Measurements from ENCODE around the gene FSTL3. TPM values are rescaled to one million over a fixed set of nuclear protein-coding genes. Genes with fewer than 3 reads are reported as not detected.

FSTL3 gene
- total RNA-seq, 4 donors from 2014 or later: 105 to 200 (median 133) TPM

DNA sequence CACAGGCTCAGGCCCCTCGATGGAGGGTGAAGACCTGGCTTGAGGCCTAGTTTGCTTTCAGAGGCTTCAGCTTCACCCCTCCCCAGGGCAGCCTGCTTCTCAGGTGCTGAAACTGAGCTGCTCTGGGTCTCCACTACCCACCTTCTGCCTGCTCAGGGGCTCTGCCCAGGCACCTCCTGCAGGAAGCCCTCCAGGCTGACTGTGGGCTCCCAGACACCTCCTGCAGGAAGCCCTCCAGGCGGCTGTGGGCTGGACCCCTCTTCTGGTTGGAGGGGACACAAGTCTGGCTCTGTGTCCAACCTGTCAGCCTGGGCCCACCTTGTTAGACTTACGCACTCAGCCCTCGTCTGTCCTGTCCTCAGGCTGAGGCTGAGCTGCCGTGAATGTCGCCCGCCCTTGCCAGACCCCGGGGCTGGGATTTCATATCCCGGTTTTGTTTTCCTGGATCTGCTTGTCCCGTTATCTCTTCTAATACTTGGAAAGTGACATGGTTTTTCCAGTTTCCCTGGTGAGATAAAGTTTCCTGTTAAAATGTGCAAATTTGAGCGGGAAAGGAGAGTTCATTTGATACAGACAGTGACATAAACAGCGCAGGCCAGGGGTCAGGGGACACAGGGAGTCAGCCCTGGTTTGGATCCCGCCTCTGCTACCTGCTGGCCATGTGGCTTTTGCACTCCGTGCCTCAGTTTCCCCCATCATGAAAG lies 53.9 kb downstream of the FSTL3 start:
- Histone ChIP-seq H3K9me3 (no peaks in the 10 kb centered on the region), H3K4me3 (no peak overlapping the region), H3K27me3 (no peaks in the 10 kb centered on the region), H3K4me1 (peaks cover 0 to 18% (median 7%) of the 10 kb centered on the region in 3 donors), H3K36me3 (peaks cover 0 to 54% of the 10 kb centered on the region in 2 donors), H3K27ac (no peak overlapping the region)
- TF ChIP-seq POLR2AphosphoS5 (IDR thresholded peaks at IDR 0.05) (no peak), POLR2A (IDR thresholded peaks at IDR 0.05) (no peak), EP300 (IDR thresholded peaks at IDR 0.05) (no peak), CTCF (IDR thresholded peaks at IDR 0.05) (no peak)
- no peak for ATAC-seq
- WGBS, 2 donors (ENCODE audit: low coverage in 1 of 2): 73 to 77% methylated on average over 8 to 9 of the region's 14 CpGs

- H3K4me3 ChIP-seq: no peak overlapping the region
- no peak for ATAC-seq
- H3K36me3 ChIP-seq: peaks cover 0 to 56% of the 10 kb centered on the region in 2 donors
- H3K27ac ChIP-seq: no peak overlapping the region
- H3K27me3 ChIP-seq: no peaks in the 10 kb centered on the region
- WGBS, 2 donors (ENCODE audit: low coverage in 1 of 2): 67 to 100% methylated on average over 1 to 5 of the region's 16 CpGs
- no peaks in the 10 kb centered on the region for H3K9me3 ChIP-seq
- H3K4me1 ChIP-seq: peaks cover 0 to 18% (median 7%) of the 10 kb centered on the region in 3 donors
- TF ChIP-seq EP300 (IDR thresholded peaks at IDR 0.05): no peak
- no peak for TF ChIP-seq CTCF (IDR thresholded peaks at IDR 0.05)
- TF ChIP-seq POLR2A (IDR thresholded peaks at IDR 0.05): no peak
- no peak for TF ChIP-seq POLR2AphosphoS5 (IDR thresholded peaks at IDR 0.05)
Observed at GRCh38 chr19:731000-731399, 54.8 kb downstream of the FSTL3 start.

DNA sequence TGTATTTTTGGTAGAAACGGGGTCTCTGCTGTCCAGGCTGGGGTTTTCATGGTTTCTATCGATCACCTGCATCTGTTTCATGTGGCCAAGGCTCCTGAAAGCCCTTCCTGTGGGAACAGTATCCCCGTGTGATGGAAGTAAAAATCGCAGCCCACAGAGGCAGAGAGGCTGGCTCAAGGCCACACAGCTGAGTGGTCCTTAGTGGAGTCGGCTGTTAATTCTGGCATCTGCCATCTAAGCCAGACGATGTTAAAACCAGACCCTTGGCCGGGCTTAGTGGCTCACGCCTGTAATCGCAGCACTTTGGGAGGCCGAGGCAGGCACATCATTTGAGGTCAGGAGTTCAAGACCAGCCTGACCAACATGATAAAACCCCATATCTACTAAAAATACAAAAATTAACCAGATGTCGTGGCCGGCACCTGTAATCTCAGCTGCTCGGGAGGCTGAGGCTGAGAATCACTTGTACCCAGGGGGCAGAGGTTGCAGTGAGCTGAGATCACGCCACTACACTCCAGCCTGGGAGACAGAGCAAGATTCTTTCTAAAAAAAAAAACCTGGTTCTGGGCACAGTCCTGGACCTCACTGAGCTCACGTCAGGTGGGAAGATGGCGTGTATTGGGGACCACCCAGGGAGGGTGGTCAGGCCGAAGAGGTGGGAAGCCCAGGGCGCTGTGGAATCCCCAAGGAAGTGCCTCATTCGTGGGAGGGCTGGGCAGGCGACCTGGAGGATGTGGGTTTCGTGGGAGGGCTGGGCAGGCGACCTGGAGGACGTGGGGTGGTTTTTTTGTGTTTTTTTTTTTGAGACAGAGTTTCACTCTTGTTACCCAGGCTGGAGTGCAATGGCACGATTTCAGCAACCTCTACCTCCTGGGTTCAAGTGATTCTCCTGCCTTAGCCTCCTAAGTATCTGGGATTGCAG lies 56.2 kb downstream of the FSTL3 start:
- WGBS, 2 donors (ENCODE audit: low coverage in 1 of 2): 82 to 87% methylated on average over 11 of the region's 24 CpGs

More for the DNA sequence above, 56.2 kb downstream of the FSTL3 start:
- no peak overlapping the region for H3K4me3 ChIP-seq
- TF ChIP-seq CTCF (IDR thresholded peaks at IDR 0.05) (no peak), POLR2AphosphoS5 (IDR thresholded peaks at IDR 0.05) (no peak), POLR2A (IDR thresholded peaks at IDR 0.05) (no peak), EP300 (IDR thresholded peaks at IDR 0.05) (no peak)
- H3K27ac ChIP-seq: no peak overlapping the region
- H3K9me3 ChIP-seq: no peaks in the 10 kb centered on the region
- no peaks in the 10 kb centered on the region for H3K27me3 ChIP-seq
- ATAC-seq: no peak
- peaks cover 0 to 57% of the 10 kb centered on the region in 2 donors for H3K36me3 ChIP-seq
- peaks cover 0 to 16% (median 6%) of the 10 kb centered on the region in 3 donors for H3K4me1 ChIP-seq

Other genes with a start within 250 kb of the FSTL3 start
- 10 to 100 TPM; 14.7 to 24.6 (median 20.4) TPM for gene SHC2, start 215.4 kb upstream of the FSTL3 start, total RNA-seq
- gene MADCAM1, start 179.9 kb upstream of the FSTL3 start, total RNA-seq: under 1 TPM in 3 of 4 donors, not detected in 1; 0.20 to 0.46 (median 0.40) TPM
- gene TPGS1, start 168.9 kb upstream of the FSTL3 start, total RNA-seq: 10 to 100 TPM; 50.3 to 83.9 (median 69.7) TPM
- gene CDC34, start 144.6 kb upstream of the FSTL3 start, total RNA-seq: 10 to 100 TPM; 43.2 to 86.9 (median 70.2) TPM
- 1 to 10 TPM in 1 of 4 donors, under 1 TPM in 1, not detected in 2; 0.62 to 1.8 TPM for gene GZMM, start 132.3 kb upstream of the FSTL3 start, total RNA-seq
- gene BSG, start 103.8 kb upstream of the FSTL3 start, total RNA-seq: 100 to 1,000 TPM; 347 to 450 (median 384) TPM
- under 1 TPM; 0.12 to 0.27 (median 0.21) TPM for gene HCN2, start 86.5 kb upstream of the FSTL3 start, total RNA-seq
- gene POLRMT, start 42.9 kb upstream of the FSTL3 start, total RNA-seq: 10 to 100 TPM; 22.1 to 39.5 (median 28.1) TPM
- 1 to 10 TPM in 3 of 4 donors, under 1 TPM in 1; 0.67 to 4.7 (median 1.2) TPM for gene FGF22, start 36.5 kb upstream of the FSTL3 start, total RNA-seq
- 10 to 100 TPM; 47.7 to 57.9 (median 52.0) TPM for gene RNF126, start 13.2 kb upstream of the FSTL3 start, total RNA-seq
- gene PRSS57, start 19.1 kb downstream of the FSTL3 start, total RNA-seq: not detected
- gene PALM, start 32.5 kb downstream of the FSTL3 start, total RNA-seq: 100 to 1,000 TPM in 1 of 4 donors, 10 to 100 TPM in 3; 21.5 to 111 (median 53.0) TPM
- under 1 TPM in 1 of 4 donors, not detected in 3; 0.52 TPM for gene MISP, start 74.7 kb downstream of the FSTL3 start, total RNA-seq
- gene PTBP1, start 121.1 kb downstream of the FSTL3 start, total RNA-seq: 10 to 100 TPM; 68.6 to 95.6 (median 79.3) TPM
- not detected for gene PLPPR3, start 145.6 kb downstream of the FSTL3 start, total RNA-seq
- under 1 TPM in 1 of 4 donors, not detected in 3; 0.40 TPM for gene AZU1, start 151.4 kb downstream of the FSTL3 start, total RNA-seq
- gene PRTN3, start 164.6 kb downstream of the FSTL3 start, total RNA-seq: not detected
- 1 to 10 TPM in 3 of 4 donors, under 1 TPM in 1; 0.49 to 2.3 (median 1.7) TPM for gene ELANE, start 175.9 kb downstream of the FSTL3 start, total RNA-seq
- gene CFD, start 183.3 kb downstream of the FSTL3 start, total RNA-seq: 1,000 to 10,000 TPM in 1 of 4 donors, 100 to 1,000 TPM in 3; 229 to 1,118 (median 654) TPM
- gene MED16, start 216.8 kb downstream of the FSTL3 start, total RNA-seq: 10 to 100 TPM; 20.2 to 40.3 (median 28.1) TPM
- not detected for gene RNU6-9, start 217.1 kb downstream of the FSTL3 start, total RNA-seq
- 10 to 100 TPM; 23.7 to 44.9 (median 32.9) TPM for gene R3HDM4, start 236.8 kb downstream of the FSTL3 start, total RNA-seq
- not detected for gene KISS1R, start 240.9 kb downstream of the FSTL3 start, total RNA-seq
- gene ARID3A, start 249.6 kb downstream of the FSTL3 start, total RNA-seq: 1 to 10 TPM; 3.6 to 6.2 (median 4.9) TPM